ENCODE data around the gene CNTNAP2.

CNTNAP2 gene

DNA sequence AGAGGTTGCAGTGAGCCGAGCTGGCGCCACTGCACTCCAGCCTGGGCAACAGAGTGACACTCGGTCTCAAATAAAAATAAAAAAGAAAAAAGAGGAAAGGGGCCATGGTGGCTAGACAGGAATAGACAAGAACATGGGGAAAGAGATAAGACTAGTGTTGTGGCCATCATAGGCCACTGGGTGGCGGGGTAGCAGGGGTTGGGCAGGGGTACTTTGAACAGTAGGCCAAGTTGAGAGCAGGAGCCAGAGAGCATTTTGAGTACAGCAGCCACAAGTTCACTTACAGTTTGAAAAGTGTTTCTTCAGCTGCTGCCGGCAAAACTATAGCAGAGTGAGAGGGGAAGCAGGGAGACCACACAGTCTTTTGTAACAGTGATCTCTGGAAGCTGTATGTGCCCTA, 656.0 kb downstream of the CNTNAP2 start:
- H3K4me3 ChIP-seq (ENCODE audit: extremely low read depth, insufficient read depth, low read length, poor library complexity, severe bottlenecking): no peak overlapping the region
- no peaks in the 10 kb centered on the region for H3K9me3 ChIP-seq (ENCODE audit: control insufficient read depth, low read length)
- H3K4me1 ChIP-seq (ENCODE audit: control insufficient read depth, insufficient read depth, low read length, poor library complexity, severe bottlenecking): no peaks in the 10 kb centered on the region
- H3K36me3 ChIP-seq (ENCODE audit: control insufficient read depth, insufficient read depth, low read length): no peaks in the 10 kb centered on the region
- H3K27ac ChIP-seq (ENCODE audit: low read depth, low read length, severe bottlenecking): no peak overlapping the region
- 67 to 83% methylated on average over 5 of the region's 5 CpGs for WGBS, 2 experiments (ENCODE audit: insufficient coverage in 2 of 2)

DNA sequence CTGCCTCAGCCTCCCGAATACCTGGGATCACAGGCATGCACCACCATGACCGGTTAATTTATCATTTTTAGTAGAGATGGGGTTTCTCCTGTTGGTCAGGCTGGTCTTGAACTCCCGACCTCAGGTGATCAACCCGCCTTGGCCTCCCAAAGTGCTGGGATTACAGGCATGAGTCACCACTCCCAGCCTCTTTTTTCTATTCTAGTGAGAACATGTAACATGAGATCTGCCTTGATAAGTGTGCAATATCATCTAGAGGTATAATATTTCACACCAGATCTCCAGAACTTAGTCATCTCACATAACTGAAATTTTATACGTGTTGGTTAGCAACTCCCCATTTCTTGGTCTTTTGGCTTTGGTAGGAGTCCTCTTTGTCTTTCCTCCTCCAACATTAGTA, 656.9 kb downstream of the CNTNAP2 start:
- no peaks in the 10 kb centered on the region for H3K4me1 ChIP-seq (ENCODE audit: control insufficient read depth, insufficient read depth, low read length, poor library complexity, severe bottlenecking)
- H3K9me3 ChIP-seq (ENCODE audit: control insufficient read depth, low read length): no peaks in the 10 kb centered on the region
- H3K27ac ChIP-seq (ENCODE audit: low read depth, low read length, severe bottlenecking): no peak overlapping the region
- H3K36me3 ChIP-seq (ENCODE audit: control insufficient read depth, insufficient read depth, low read length): no peaks in the 10 kb centered on the region
- 100% methylated on average over 2 of the region's 5 CpGs; no CpG with 5 or more reads in 1 of the 2 experiments for WGBS, 2 experiments (ENCODE audit: insufficient coverage in 2 of 2)
- H3K4me3 ChIP-seq (ENCODE audit: extremely low read depth, insufficient read depth, low read length, poor library complexity, severe bottlenecking): no peak overlapping the region

DNA sequence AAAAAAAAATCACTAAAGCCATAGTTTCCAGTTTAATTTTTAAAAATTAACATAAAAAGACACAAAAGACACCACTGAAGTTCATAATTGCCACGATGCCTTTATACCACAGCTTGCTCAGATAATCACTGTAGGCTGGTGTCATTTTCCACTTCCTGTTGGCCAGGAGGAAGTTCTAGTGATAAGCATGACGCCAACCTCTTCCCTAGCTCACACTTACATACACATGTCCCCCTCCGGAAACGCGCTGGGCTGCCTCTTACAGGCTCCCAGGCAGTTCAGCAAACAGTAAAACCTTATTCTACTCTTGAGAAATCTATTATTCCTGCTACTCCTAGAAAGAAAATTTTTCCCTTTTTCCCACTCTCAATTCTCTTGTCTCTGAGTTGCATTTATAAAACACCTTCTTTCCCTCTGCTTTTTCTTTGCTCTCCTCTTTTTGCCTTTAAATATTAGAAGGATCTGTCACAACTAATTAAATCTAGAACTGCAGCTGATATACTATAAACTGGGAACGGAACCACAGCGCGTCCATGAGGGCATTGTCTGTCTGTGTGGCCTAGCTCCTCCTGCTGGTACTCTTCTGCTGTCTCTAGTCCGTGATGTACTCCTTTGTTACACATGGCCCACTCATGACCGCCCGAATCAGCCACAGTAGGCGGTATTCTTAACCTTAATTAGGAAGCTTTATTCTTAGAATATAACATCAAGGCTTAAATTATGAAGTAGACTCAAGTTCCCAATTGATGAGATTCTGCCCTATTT, 664.9 kb downstream of the CNTNAP2 start:
- no peaks in the 10 kb centered on the region for H3K36me3 ChIP-seq (ENCODE audit: control insufficient read depth, insufficient read depth, low read length)
- no peak overlapping the region for H3K27ac ChIP-seq (ENCODE audit: low read depth, low read length, severe bottlenecking)
- 87 to 90% methylated on average over 8 to 9 of the region's 12 CpGs for WGBS, 2 experiments (ENCODE audit: insufficient coverage in 2 of 2)
- no peak overlapping the region for H3K4me3 ChIP-seq (ENCODE audit: extremely low read depth, insufficient read depth, low read length, poor library complexity, severe bottlenecking)
- no peaks in the 10 kb centered on the region for H3K4me1 ChIP-seq (ENCODE audit: control insufficient read depth, insufficient read depth, low read length, poor library complexity, severe bottlenecking)
- H3K9me3 ChIP-seq (ENCODE audit: control insufficient read depth, low read length): no peaks in the 10 kb centered on the region

DNA sequence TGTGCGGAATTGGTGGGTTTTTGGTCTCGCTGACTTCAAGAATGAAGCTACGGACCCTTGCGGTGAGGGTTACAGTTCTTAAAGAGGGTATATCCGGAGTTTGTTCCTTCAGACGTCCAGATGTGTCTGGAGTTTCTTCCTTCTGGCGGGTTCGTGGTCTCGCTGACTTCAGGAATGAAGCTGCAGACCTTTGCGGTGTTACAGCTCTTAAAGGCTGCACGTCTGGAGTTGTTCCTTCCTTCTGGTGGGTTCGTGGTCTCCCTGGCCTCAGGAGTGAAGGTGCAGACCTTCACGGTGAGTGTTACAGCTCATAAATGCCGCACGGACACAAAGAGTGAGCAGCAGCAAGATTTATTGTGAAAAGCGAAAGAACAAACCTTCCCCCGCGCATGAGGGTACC, 670.7 kb downstream of the CNTNAP2 start:
- 92 to 95% methylated on average over 17 to 18 of the region's 18 CpGs for WGBS, 2 experiments (ENCODE audit: insufficient coverage in 2 of 2)
- no peak overlapping the region for H3K27ac ChIP-seq (ENCODE audit: low read depth, low read length, severe bottlenecking)
- peaks cover 5% of the 10 kb centered on the region for H3K4me1 ChIP-seq (ENCODE audit: control insufficient read depth, insufficient read depth, low read length, poor library complexity, severe bottlenecking)

DNA sequence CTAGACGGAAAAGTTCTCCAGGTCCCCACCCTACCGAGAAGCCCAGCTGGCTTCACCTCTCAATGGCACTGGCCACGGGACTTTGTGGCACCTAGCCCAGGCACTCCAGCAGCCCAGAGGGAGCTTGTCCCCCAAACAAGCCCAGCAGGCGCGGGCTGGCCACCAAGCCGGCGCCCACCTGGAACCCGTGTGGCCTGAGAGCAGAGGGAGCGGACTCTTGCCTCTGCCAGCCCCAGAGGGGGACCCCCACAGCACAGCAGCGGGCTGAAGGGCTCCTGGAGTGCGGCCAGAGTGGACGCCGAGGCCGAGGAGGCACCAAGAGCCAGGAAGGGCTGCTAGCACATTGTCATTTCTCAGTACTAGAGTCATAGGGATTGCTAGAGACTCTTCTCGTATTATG, 671.4 kb downstream of the CNTNAP2 start:
- H3K27ac ChIP-seq (ENCODE audit: low read depth, low read length, severe bottlenecking): no peak overlapping the region
- H3K9me3 ChIP-seq (ENCODE audit: control insufficient read depth, low read length): no peaks in the 10 kb centered on the region
- no peaks in the 10 kb centered on the region for H3K36me3 ChIP-seq (ENCODE audit: control insufficient read depth, insufficient read depth, low read length)
- H3K4me1 ChIP-seq (ENCODE audit: control insufficient read depth, insufficient read depth, low read length, poor library complexity, severe bottlenecking): peaks cover 5% of the 10 kb centered on the region
- WGBS, 2 experiments (ENCODE audit: insufficient coverage in 2 of 2): 83 to 95% methylated on average over 14 to 15 of the region's 15 CpGs
- no peak overlapping the region for H3K4me3 ChIP-seq (ENCODE audit: extremely low read depth, insufficient read depth, low read length, poor library complexity, severe bottlenecking)

More for the DNA sequence above, 670.7 kb downstream of the CNTNAP2 start:
- no peaks in the 10 kb centered on the region for H3K36me3 ChIP-seq (ENCODE audit: control insufficient read depth, insufficient read depth, low read length)
- no peak overlapping the region for H3K4me3 ChIP-seq (ENCODE audit: extremely low read depth, insufficient read depth, low read length, poor library complexity, severe bottlenecking)
- no peaks in the 10 kb centered on the region for H3K9me3 ChIP-seq (ENCODE audit: control insufficient read depth, low read length)

DNA sequence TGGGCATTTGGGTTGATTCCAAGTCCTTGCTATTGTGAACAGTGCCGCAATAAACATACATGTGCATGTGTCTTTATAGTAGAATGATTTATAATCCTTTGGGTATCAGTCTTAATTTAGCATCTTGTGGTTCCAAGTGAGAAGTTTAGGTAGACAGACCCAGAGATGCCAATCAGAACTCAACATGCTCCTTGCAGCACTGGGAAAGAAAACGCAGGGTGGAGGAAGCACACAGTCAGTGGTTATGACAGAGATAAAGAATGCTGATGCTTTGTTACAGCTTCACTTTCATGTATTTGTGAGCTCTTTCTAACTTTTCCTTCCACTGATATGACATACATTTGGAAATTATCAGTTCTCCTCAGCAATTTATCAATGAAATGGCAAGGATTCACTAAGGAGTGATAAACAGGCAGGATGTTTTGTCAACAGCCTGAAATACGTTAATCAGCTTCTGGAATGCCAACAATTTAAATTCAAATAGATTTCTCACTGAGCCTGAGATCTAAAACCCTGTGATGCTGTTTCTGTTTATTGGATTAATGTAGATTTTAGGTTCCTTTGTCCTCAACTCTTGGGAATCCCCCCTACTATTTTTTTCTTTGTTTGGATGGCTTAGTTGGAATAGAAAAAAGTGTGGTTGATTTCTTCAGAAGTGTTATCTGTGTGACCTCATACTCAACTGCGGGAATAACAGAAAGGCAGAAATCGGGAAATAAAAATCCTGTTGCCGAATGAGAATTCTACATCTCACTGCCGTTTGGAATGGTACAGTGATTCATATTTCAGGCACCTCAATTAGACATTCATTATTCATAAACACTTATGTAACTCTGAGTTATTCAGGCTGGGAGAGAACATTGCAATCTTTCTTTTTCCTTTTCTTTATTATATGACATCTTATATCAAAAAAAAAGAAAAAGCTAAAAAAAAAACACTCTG, 675.0 kb downstream of the CNTNAP2 start:
- H3K9me3 ChIP-seq (ENCODE audit: control insufficient read depth, low read length): peaks cover 9% of the 10 kb centered on the region
- WGBS, 2 experiments (ENCODE audit: insufficient coverage in 2 of 2): no CpG with 5 or more reads among the region's 7 CpGs
- peaks cover 5% of the 10 kb centered on the region for H3K4me1 ChIP-seq (ENCODE audit: control insufficient read depth, insufficient read depth, low read length, poor library complexity, severe bottlenecking)
- no peaks in the 10 kb centered on the region for H3K36me3 ChIP-seq (ENCODE audit: control insufficient read depth, insufficient read depth, low read length)
- peak overlapping the region; percentile 46 for H3K27ac ChIP-seq (ENCODE audit: low read depth, low read length, severe bottlenecking)
- H3K4me3 ChIP-seq (ENCODE audit: extremely low read depth, insufficient read depth, low read length, poor library complexity, severe bottlenecking): no peak overlapping the region

DNA sequence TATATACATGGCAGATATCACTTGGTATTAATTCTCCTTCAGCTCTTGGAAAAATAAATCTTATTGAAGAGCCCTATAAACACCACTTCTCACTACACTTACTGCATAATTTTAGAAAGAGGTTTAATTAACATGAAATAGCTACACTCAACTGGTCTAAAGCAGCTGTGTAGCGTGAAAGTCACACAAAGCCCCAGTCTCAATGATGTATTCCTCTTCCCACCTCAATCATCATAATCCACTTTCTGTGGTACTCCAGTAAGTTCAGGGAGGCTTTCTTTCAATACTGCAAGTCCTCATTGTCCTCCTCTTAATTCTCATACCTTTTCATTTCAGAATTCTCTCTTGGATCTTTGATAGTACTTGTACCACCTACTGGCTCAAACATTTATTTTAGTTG, 688.0 kb downstream of the CNTNAP2 start:
- Histone ChIP-seq H3K4me1 (ENCODE audit: control insufficient read depth, insufficient read depth, low read length, poor library complexity, severe bottlenecking) (no peaks in the 10 kb centered on the region), H3K9me3 (ENCODE audit: control insufficient read depth, low read length) (peaks cover 3% of the 10 kb centered on the region), H3K4me3 (ENCODE audit: extremely low read depth, insufficient read depth, low read length, poor library complexity, severe bottlenecking) (no peak overlapping the region), H3K36me3 (ENCODE audit: control insufficient read depth, insufficient read depth, low read length) (no peaks in the 10 kb centered on the region), H3K27ac (ENCODE audit: low read depth, low read length, severe bottlenecking) (no peak overlapping the region)
- 67 to 100% methylated on average over 1 of the region's 1 CpG for WGBS, 2 experiments (ENCODE audit: insufficient coverage in 2 of 2)

DNA sequence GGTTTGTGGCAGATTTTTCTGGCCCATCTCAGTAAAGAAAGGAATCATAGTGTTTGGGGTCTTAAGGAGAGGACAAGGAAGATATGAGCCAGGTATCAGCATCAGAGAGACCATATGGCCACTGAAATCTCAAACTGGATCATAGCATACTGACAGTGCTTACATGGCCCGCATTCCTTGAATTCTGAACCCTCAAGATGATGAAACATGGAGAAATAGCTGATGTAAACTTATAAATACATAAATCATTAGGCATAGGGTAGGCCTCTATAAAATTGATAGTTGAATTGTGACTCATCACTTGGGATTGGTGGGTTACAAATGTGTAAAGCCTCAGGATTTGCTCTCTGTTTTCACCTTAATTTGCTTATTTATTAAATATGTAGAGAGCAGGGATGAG, 688.5 kb downstream of the CNTNAP2 start:
- no CpG with 5 or more reads among the region's 1 CpG for WGBS, 2 experiments (ENCODE audit: insufficient coverage in 2 of 2)
- H3K27ac ChIP-seq (ENCODE audit: low read depth, low read length, severe bottlenecking): no peak overlapping the region

DNA sequence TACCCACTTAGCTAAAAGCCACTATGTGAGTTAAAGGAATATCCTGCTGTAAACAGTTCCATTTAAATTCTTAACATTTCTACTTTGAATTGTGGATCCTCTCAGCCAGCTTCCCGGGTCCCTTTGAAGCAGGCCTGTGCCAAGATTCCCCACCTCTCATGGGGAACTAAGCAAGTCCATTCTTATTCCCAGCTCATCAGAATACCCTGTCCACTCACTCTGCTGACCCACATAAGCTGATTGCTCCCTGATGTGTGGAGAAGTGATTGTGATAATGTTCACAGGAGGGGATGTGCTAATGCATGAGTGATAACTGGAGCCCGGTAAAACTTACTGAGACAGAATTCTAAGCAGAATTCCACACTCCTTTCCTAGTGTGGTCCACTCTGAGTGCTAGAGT, 709.7 kb downstream of the CNTNAP2 start:
- 0% methylated on average over 1 of the region's 2 CpGs; no CpG with 5 or more reads in 1 of the 2 experiments for WGBS, 2 experiments (ENCODE audit: insufficient coverage in 2 of 2)
- H3K27ac ChIP-seq (ENCODE audit: low read depth, low read length, severe bottlenecking): no peak overlapping the region

More for the DNA sequence above, 688.5 kb downstream of the CNTNAP2 start:
- Histone ChIP-seq H3K9me3 (ENCODE audit: control insufficient read depth, low read length) (peaks cover 3% of the 10 kb centered on the region), H3K4me1 (ENCODE audit: control insufficient read depth, insufficient read depth, low read length, poor library complexity, severe bottlenecking) (no peaks in the 10 kb centered on the region), H3K36me3 (ENCODE audit: control insufficient read depth, insufficient read depth, low read length) (no peaks in the 10 kb centered on the region), H3K4me3 (ENCODE audit: extremely low read depth, insufficient read depth, low read length, poor library complexity, severe bottlenecking) (no peak overlapping the region)

DNA sequence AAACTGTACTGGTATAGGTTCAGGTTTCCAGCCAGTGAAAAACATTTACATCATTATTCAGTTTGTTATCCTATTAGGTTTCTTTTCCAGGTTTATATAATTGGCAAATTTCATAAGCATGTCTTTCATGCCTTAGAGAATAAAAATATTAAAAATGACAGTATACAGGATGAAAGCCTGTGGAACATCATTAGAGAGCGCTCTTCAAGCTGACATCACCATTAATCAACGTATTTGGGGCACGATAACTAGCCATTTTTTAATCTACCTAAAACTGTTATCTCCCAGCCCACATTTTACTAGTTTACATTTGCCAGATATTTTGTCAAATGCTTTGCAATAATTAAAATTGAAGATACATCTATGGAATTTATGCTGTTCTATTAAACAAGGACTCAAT, 714.1 kb downstream of the CNTNAP2 start:
- WGBS, 2 experiments (ENCODE audit: insufficient coverage in 2 of 2): 90 to 100% methylated on average over 1 to 2 of the region's 3 CpGs
- no peak overlapping the region for H3K27ac ChIP-seq (ENCODE audit: low read depth, low read length, severe bottlenecking)

More for the DNA sequence above, 709.7 kb downstream of the CNTNAP2 start:
- H3K4me1 ChIP-seq (ENCODE audit: control insufficient read depth, insufficient read depth, low read length, poor library complexity, severe bottlenecking): no peaks in the 10 kb centered on the region
- no peaks in the 10 kb centered on the region for H3K9me3 ChIP-seq (ENCODE audit: control insufficient read depth, low read length)
- H3K36me3 ChIP-seq (ENCODE audit: control insufficient read depth, insufficient read depth, low read length): no peaks in the 10 kb centered on the region
- no peak overlapping the region for H3K4me3 ChIP-seq (ENCODE audit: extremely low read depth, insufficient read depth, low read length, poor library complexity, severe bottlenecking)

More for the DNA sequence above, 714.1 kb downstream of the CNTNAP2 start:
- Histone ChIP-seq H3K4me1 (ENCODE audit: control insufficient read depth, insufficient read depth, low read length, poor library complexity, severe bottlenecking) (no peaks in the 10 kb centered on the region), H3K9me3 (ENCODE audit: control insufficient read depth, low read length) (no peaks in the 10 kb centered on the region), H3K36me3 (ENCODE audit: control insufficient read depth, insufficient read depth, low read length) (no peaks in the 10 kb centered on the region), H3K4me3 (ENCODE audit: extremely low read depth, insufficient read depth, low read length, poor library complexity, severe bottlenecking) (no peak overlapping the region)
